Ascending aorta (tissue), 2 donors: ENCODE data around the gene TTYH3. TPM values are rescaled to one million over a fixed set of nuclear protein-coding genes. Genes with fewer than 3 reads are reported as not detected.

Experiments
- DNase-seq, 2 donors: peaks; one replicate each; pipeline ENCODE4 v3.0.0-alpha.2; 2019; ENCODE audit warnings: low spot score in 2 of 2
- H3K27ac ChIP-seq, 2 donors: fragments of 200-600 bp; sonication (generic); one replicate each; pipeline ENCODE4 v1.5.1; 2016 to 2017; ENCODE audit warnings: mild to moderate bottlenecking in 1 of 2
- H3K27me3 ChIP-seq: fragments of 200-600 bp; sonication (generic); one replicate; pipeline ENCODE4 v1.5.1; 2017
- H3K36me3 ChIP-seq, 2 donors: fragments of 200-600 bp; sonication (generic); one replicate each; pipeline ENCODE4 v1.5.1; 2016
- H3K4me1 ChIP-seq, 2 donors: fragments of 200-600 bp; sonication (generic); one replicate each; pipeline ENCODE4 v1.5.1; 2016 to 2017; ENCODE audit warnings: mild to moderate bottlenecking in 1 of 2
- H3K4me3 ChIP-seq, 2 donors: fragments of 200-600 bp; sonication (generic); one replicate each; pipeline ENCODE4 v1.5.1; 2016 to 2017; ENCODE audit warnings: mild to moderate bottlenecking in 1 of 2
- H3K9me3 ChIP-seq, 2 donors: fragments of 200-600 bp; sonication (generic); one replicate each; pipeline ENCODE4 v1.5.1; 2016
- CTCF ChIP-seq, 3 experiments: fragments of 200-600 bp in 2 of 3; fragments of 450-650 bp in 1 of 3; sonication (generic) in 2 of 3; IDR thresholded peaks; one replicate each; pipeline ENCODE4 v1.5.1; 2016 to 2019; ENCODE audit warnings: antibody characterized with exemption in 3 of 3, mild to moderate bottlenecking in 1 of 3, moderate library complexity in 1 of 3
- intact Hi-C: fragments of 100-400 bp; cut with DNase I; formaldehyde crosslinking; loops from one replicate; pipeline ENCODE4 v1.15.1; 2023
- total RNA-seq: library from RNA; depleted of rRNA; stranded (reverse); fragments of >200 nt; gene quantifications from one replicate; pipeline ENCODE4 v1.1.0, GENCODE V29; 2016

The TTYH3 gene
- total RNA-seq, 1 donor from 2014 or later = 70.5 TPM

DNA sequence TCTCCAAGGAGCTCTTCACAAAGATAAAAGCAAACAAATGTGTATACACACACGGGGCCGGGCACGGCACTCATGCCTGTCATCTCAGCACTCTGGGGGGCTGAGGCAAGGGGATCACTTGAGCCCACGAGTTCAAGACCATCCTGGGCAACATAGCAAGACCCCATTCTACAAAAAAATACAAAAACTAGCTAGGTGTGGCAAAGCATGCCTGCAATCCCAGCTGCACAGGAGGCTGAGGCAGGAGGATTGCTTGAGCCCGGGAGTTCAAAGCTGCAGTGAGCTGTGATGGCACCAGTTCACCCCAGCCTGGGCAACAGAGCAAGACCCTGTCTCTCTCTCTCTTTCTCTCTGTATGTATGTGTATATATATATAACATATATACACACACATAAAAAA is 22.3 kb downstream of the TTYH3 start:
- TF ChIP-seq CTCF (IDR thresholded peaks at IDR 0.05) = no peak
- intact Hi-C loops = no loop called here
- no peak for DNase-seq
- Histone ChIP-seq H3K4me3 (no peak overlapping the region), H3K9me3 (no peaks in the 10 kb centered on the region), H3K27me3 (no peaks in the 10 kb centered on the region), H3K27ac (no peak overlapping the region), H3K36me3 (peaks cover 38 to 51% of the 10 kb centered on the region in 2 donors), H3K4me1 (no peaks in the 10 kb centered on the region)

DNA sequence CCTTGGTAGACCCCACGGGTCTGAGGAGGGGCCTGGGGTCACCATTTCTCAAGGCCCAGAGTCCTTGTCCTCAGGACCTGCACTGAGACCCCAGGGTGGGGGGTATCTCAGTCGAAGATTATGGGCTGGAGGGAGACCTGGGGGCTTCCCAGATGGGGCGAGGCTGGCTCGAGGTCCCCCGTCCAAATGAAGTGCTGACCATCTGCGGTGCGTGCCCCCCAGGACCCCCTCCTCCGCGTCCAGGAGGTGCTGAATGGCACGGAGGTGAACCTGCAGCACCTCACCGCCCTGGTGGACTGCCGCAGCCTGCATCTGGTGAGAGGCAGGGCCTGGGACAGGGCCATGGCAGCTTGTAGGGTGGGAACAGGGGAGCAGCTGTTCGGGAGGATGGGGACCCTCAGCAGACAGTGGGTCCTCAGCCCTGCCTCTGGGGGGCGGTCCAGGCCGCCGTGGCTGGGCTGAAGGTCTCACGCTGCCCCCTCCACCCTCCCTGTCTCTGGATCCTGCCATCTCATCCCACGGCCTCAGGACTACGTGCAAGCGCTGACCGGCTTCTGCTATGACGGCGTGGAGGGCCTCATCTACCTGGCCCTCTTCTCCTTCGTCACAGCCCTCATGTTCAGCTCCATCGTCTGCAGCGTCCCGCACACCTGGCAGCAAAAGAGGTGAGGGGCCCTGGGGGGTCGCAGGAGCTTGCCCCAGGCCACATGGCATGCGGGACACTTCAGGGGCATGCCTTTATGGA is 24.3 kb downstream of the TTYH3 start:
- Histone ChIP-seq H3K4me1 (no peaks in the 10 kb centered on the region), H3K36me3 (peaks cover 24 to 55% of the 10 kb centered on the region in 2 donors), H3K27me3 (no peaks in the 10 kb centered on the region), H3K27ac (no peak overlapping the region), H3K4me3 (no peak overlapping the region), H3K9me3 (no peaks in the 10 kb centered on the region)
- intact Hi-C loops = no loop called here
- no peak for TF ChIP-seq CTCF (IDR thresholded peaks at IDR 0.05)
- no peak for DNase-seq

GRCh38 chr7:2657208-2657607 is 25.4 kb downstream of the TTYH3 start:
- no peak for TF ChIP-seq CTCF (IDR thresholded peaks at IDR 0.05)
- no peaks in the 10 kb centered on the region for H3K4me1 ChIP-seq
- H3K4me3 ChIP-seq = no peak overlapping the region
- peaks cover 19 to 56% of the 10 kb centered on the region in 2 donors for H3K36me3 ChIP-seq
- DNase-seq = no peak
- H3K27ac ChIP-seq = no peak overlapping the region
- no peaks in the 10 kb centered on the region for H3K27me3 ChIP-seq
- H3K9me3 ChIP-seq = no peaks in the 10 kb centered on the region
- intact Hi-C loops = no loop called here

GRCh38 chr7:2657920-2658671 is 26.3 kb downstream of the TTYH3 start:
- DNase-seq = no peak

DNA sequence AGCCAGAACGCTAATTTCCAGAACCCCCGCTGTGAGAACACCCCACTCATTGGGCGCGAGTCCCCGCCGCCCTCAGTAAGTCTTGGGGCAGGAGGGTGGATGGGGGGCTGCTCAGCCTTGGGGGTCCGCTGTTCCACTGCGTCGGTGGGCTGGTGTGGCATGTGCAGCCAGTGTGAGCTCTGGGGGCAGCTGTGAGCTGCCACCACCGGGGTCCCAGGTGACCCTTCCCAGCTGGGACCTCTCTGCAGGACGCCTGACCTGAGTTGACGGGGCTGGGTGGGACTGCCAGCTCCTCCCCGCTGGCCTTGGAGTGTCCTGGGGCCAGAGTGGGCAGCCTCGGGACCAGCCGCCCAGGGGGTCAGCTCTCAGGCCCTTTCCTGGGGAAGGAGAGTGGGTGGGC is 27.2 kb downstream of the TTYH3 start:
- no peaks in the 10 kb centered on the region for H3K9me3 ChIP-seq
- no peak for TF ChIP-seq CTCF (IDR thresholded peaks at IDR 0.05)
- no peaks in the 10 kb centered on the region for H3K4me1 ChIP-seq
- no peaks in the 10 kb centered on the region for H3K27me3 ChIP-seq
- peaks cover 14 to 58% of the 10 kb centered on the region in 2 donors for H3K36me3 ChIP-seq
- intact Hi-C loops = no loop called here
- DNase-seq = no peak
- H3K27ac ChIP-seq = no peak overlapping the region
- H3K4me3 ChIP-seq = no peak overlapping the region

More at GRCh38 chr7:2657920-2658671, 26.3 kb downstream of the TTYH3 start:
- Histone ChIP-seq H3K9me3 (no peaks in the 10 kb centered on the region), H3K4me1 (no peaks in the 10 kb centered on the region), H3K36me3 (peaks cover 14 to 58% of the 10 kb centered on the region in 2 donors), H3K27ac (no peak overlapping the region), H3K27me3 (no peaks in the 10 kb centered on the region), H3K4me3 (no peak overlapping the region)
- intact Hi-C loops = no loop called here
- TF ChIP-seq CTCF (IDR thresholded peaks at IDR 0.05) = no peak
